ENCODE data around the gene RELL1. TPM values are rescaled to one million over a fixed set of nuclear protein-coding genes. Genes with fewer than 3 reads are reported as not detected.

The RELL1 gene
- total RNA-seq, 1 donor: 61.2 TPM

DNA sequence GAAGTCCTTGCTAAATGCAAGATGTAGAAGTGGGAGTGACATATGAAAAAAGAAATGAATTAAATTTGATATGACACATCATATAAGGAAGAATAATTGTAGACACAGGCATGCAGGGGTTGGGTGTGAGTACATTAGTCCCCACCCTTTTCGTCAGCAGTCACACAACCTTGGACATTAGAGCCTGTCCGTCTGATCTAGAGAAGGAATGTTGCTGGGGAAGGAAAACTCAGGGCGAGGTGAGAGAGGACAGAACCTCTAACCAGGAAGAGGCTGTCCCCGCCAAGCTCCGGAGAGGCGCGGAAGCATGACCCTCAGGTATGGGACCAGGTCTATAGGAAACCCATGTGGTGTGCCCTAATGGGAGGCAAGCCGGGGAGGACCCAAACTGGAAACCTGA, 102.1 kb downstream of the RELL1 start:
- Histone ChIP-seq H3K4me3 (ENCODE audit: insufficient read depth, low read length) (no peak overlapping the region), H3K9me3 (ENCODE audit: low read depth, low read length) (no peaks in the 10 kb centered on the region), H2AFZ (ENCODE audit: low read length) (no peak overlapping the region), H4K20me1 (ENCODE audit: insufficient read depth, low read length) (no peaks in the 10 kb centered on the region), H3K27ac (ENCODE audit: low read depth, low read length) (no peak overlapping the region), H3K27me3 (ENCODE audit: insufficient read depth, low read length) (no peaks in the 10 kb centered on the region), H3K4me1 (ENCODE audit: insufficient read depth, low read length) (no peaks in the 10 kb centered on the region), H3K79me2 (ENCODE audit: insufficient read depth, low read length) (no peaks in the 10 kb centered on the region), H3K36me3 (ENCODE audit: insufficient read depth, low read length) (no peaks in the 10 kb centered on the region), H3K4me2 (ENCODE audit: insufficient read depth, low read length) (no peak overlapping the region)
- no peak for DNase-seq (ENCODE audit: insufficient read length, low spot score, missing footprints)
- TF ChIP-seq, protein P1, sequence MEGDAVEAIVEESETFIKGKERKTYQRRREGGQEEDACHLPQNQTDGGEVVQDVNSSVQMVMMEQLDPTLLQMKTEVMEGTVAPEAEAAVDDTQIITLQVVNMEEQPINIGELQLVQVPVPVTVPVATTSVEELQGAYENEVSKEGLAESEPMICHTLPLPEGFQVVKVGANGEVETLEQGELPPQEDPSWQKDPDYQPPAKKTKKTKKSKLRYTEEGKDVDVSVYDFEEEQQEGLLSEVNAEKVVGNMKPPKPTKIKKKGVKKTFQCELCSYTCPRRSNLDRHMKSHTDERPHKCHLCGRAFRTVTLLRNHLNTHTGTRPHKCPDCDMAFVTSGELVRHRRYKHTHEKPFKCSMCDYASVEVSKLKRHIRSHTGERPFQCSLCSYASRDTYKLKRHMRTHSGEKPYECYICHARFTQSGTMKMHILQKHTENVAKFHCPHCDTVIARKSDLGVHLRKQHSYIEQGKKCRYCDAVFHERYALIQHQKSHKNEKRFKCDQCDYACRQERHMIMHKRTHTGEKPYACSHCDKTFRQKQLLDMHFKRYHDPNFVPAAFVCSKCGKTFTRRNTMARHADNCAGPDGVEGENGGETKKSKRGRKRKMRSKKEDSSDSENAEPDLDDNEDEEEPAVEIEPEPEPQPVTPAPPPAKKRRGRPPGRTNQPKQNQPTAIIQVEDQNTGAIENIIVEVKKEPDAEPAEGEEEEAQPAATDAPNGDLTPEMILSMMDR (IDR thresholded peaks at IDR 0.05; ENCODE audit: extremely low read depth, low read depth, low read length): no peak

DNA sequence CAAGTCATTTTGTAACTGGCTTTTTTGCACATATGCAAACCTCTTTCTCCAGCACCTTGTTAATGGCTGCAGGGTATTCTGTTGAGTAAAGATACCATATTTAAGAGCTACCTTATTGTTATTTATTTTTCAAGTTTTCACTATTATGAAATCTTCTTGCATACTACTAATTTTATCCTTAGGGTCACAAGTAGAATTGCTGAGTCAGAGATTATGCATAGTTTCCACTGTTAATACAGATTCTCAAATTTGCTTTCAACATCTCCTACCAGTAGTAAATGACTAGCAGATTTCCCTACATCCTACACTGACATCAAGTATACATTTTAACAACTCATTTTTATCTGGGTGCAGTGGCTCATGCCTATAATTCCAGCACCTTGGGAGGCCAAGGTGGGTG, 112.6 kb downstream of the RELL1 start:
- Histone ChIP-seq H3K27me3 (ENCODE audit: insufficient read depth, low read length) (no peaks in the 10 kb centered on the region), H4K20me1 (ENCODE audit: insufficient read depth, low read length) (no peaks in the 10 kb centered on the region), H3K4me2 (ENCODE audit: insufficient read depth, low read length) (no peak overlapping the region), H3K36me3 (ENCODE audit: insufficient read depth, low read length) (no peaks in the 10 kb centered on the region), H3K4me3 (ENCODE audit: insufficient read depth, low read length) (no peak overlapping the region), H3K79me2 (ENCODE audit: insufficient read depth, low read length) (no peaks in the 10 kb centered on the region), H3K27ac (ENCODE audit: low read depth, low read length) (no peak overlapping the region), H3K4me1 (ENCODE audit: insufficient read depth, low read length) (no peaks in the 10 kb centered on the region), H2AFZ (ENCODE audit: low read length) (no peak overlapping the region), H3K9me3 (ENCODE audit: low read depth, low read length) (no peaks in the 10 kb centered on the region)
- TF ChIP-seq, protein P1 (IDR thresholded peaks at IDR 0.05; ENCODE audit: extremely low read depth, low read depth, low read length): no peak
- no peak for DNase-seq (ENCODE audit: insufficient read length, low spot score, missing footprints)

- TF ChIP-seq, protein P1 (IDR thresholded peaks at IDR 0.05; ENCODE audit: extremely low read depth, low read depth, low read length): no peak
Observed at GRCh38 chr4:37568489-37568888, 117.7 kb downstream of the RELL1 start.

DNA sequence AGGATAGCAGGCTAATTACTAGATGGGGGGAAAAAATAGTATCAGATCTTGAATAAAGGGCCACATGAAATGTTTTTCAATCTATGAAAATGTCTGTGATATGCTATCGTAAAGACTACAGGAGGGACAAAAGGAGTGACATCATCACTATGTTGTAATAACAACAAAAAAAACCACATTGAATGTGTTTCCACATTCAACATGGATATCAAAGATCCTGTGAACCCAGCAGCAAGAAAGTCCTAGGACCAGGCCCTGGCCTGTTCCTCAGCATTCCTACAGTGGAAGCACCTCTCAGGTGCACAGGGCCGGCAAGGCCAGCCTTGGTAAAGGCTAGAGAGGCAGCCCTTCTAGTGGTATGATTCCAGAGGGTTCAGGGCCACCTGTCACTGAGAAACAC, 118.3 kb downstream of the RELL1 start:
- Histone ChIP-seq H3K4me2 (ENCODE audit: insufficient read depth, low read length) (no peak overlapping the region), H4K20me1 (ENCODE audit: insufficient read depth, low read length) (no peaks in the 10 kb centered on the region), H3K4me1 (ENCODE audit: insufficient read depth, low read length) (no peaks in the 10 kb centered on the region), H3K9me3 (ENCODE audit: low read depth, low read length) (no peaks in the 10 kb centered on the region), H3K36me3 (ENCODE audit: insufficient read depth, low read length) (no peaks in the 10 kb centered on the region), H2AFZ (ENCODE audit: low read length) (no peak overlapping the region), H3K79me2 (ENCODE audit: insufficient read depth, low read length) (no peaks in the 10 kb centered on the region), H3K4me3 (ENCODE audit: insufficient read depth, low read length) (no peak overlapping the region), H3K27me3 (ENCODE audit: insufficient read depth, low read length) (no peaks in the 10 kb centered on the region), H3K27ac (ENCODE audit: low read depth, low read length) (no peak overlapping the region)
- TF ChIP-seq, protein P1 (IDR thresholded peaks at IDR 0.05; ENCODE audit: extremely low read depth, low read depth, low read length): no peak
- DNase-seq (ENCODE audit: insufficient read length, low spot score, missing footprints): no peak

More at GRCh38 chr4:37568489-37568888, 117.7 kb downstream of the RELL1 start:
- Histone ChIP-seq H4K20me1 (ENCODE audit: insufficient read depth, low read length) (no peaks in the 10 kb centered on the region), H3K27ac (ENCODE audit: low read depth, low read length) (no peak overlapping the region), H3K4me1 (ENCODE audit: insufficient read depth, low read length) (no peaks in the 10 kb centered on the region), H3K36me3 (ENCODE audit: insufficient read depth, low read length) (no peaks in the 10 kb centered on the region), H2AFZ (ENCODE audit: low read length) (no peak overlapping the region), H3K9me3 (ENCODE audit: low read depth, low read length) (no peaks in the 10 kb centered on the region), H3K79me2 (ENCODE audit: insufficient read depth, low read length) (no peaks in the 10 kb centered on the region), H3K4me3 (ENCODE audit: insufficient read depth, low read length) (no peak overlapping the region), H3K4me2 (ENCODE audit: insufficient read depth, low read length) (no peak overlapping the region), H3K27me3 (ENCODE audit: insufficient read depth, low read length) (no peaks in the 10 kb centered on the region)
- no peak for DNase-seq (ENCODE audit: insufficient read length, low spot score, missing footprints)
